SIG-M5 treated with dmso at 0.1 percent for 504 hours (cell line): ENCODE data around the gene SPINK1.
A peak's percentile ranks its signal among the peaks of the same experiment; 100 is the strongest.
"Not testable (repeated sequence)": the region's sequence is repeated elsewhere in the genome, so short reads cannot be mapped to it uniquely, and the experiment has no call there.

ENCODE experiments used
- DNase-seq: peaks from one replicate; lab custom pipeline; 2025; ENCODE audit not compliant: unreplicated experiment; lab: John Stamatoyannopoulos, UW

The SPINK1 gene

GRCh38 chr5:147831465-147831864 is at the start of gene SPINK1:
TSS of gene SPINK1 (minus strand) at chr5:147831671. CDS start at chr5:147831577, 94 bp downstream.
- no peak for DNase-seq

- no peak for DNase-seq
These were observed 49.0 kb upstream of the SPINK1 start for GRCh38 chr5:147880487-147880886.

- DNase-seq: no peak
These were observed 48.3 kb upstream of the SPINK1 start for GRCh38 chr5:147879784-147880183.

GRCh38 chr5:147878066-147878759 is 46.7 kb upstream of the SPINK1 start, which contains the start of gene SCGB3A2:
TSS of gene SCGB3A2 (plus strand) at chr5:147878711. CDS start at chr5:147878804, 93 bp downstream.
- no peak for DNase-seq

- no peak for DNase-seq
These were observed 45.2 kb upstream of the SPINK1 start for GRCh38 chr5:147876626-147877025.

- DNase-seq: no peak
These were observed 44.7 kb upstream of the SPINK1 start for GRCh38 chr5:147876141-147876540.

GRCh38 chr5:147874910-147875367 is 43.5 kb upstream of the SPINK1 start:
- no peak for DNase-seq

GRCh38 chr5:147874118-147874875 is 42.8 kb upstream of the SPINK1 start:
- DNase-seq: not testable (repeated sequence)

GRCh38 chr5:147872744-147873435 is 41.4 kb upstream of the SPINK1 start:
- not testable (repeated sequence) for DNase-seq

- not testable (repeated sequence) for DNase-seq
These were observed 40.6 kb upstream of the SPINK1 start for GRCh38 chr5:147871980-147872549.

- not testable (repeated sequence) for DNase-seq
These were observed 38.4 kb upstream of the SPINK1 start for GRCh38 chr5:147869892-147870291.

- DNase-seq: no peak
These were observed 37.6 kb upstream of the SPINK1 start for GRCh38 chr5:147869112-147869511.

- DNase-seq: no peak
These were observed 32.1 kb upstream of the SPINK1 start for GRCh38 chr5:147863454-147864158.

- no peak for DNase-seq
These were observed 29.2 kb upstream of the SPINK1 start for GRCh38 chr5:147860641-147861025.

- DNase-seq: no peak
These were observed 28.6 kb upstream of the SPINK1 start for GRCh38 chr5:147859962-147860640.

GRCh38 chr5:147858565-147858964 is 27.1 kb upstream of the SPINK1 start:
- DNase-seq: no peak

- DNase-seq: peak; percentile 23
These were observed 26.0 kb upstream of the SPINK1 start for GRCh38 chr5:147857302-147858129.

GRCh38 chr5:147856801-147857200 is 25.3 kb upstream of the SPINK1 start:
- no peak for DNase-seq

GRCh38 chr5:147855774-147856069 is 24.3 kb upstream of the SPINK1 start:
- DNase-seq: no peak
